Kidney (tissue), 14 donors: Measurements from ENCODE around the gene KLHL25. TPM values are rescaled to one million over a fixed set of nuclear protein-coding genes. Genes with fewer than 3 reads are reported as not detected.

ENCODE experiments used
- DNase-seq, 5 donors: peaks; one replicate each; pipeline ENCODE4 v3.0.0-alpha.2; 2013 to 2020
- FAIRE-seq: peaks from 2 replicates; lab custom pipeline; 2012; peaks lifted over from hg19 to GRCh38; lab: Jason Lieb, UNC
- H3K27ac ChIP-seq, 2 donors: one replicate each; pipeline ENCODE4 v1.7.0; 2013; ENCODE audit warnings: low read depth in 2 of 2, low read length in 2 of 2, inconsistent platforms in 1 of 2
- H3K27me3 ChIP-seq: one replicate; pipeline ENCODE4 v1.7.1; 2013; ENCODE audit warnings: low read length, inconsistent platforms; ENCODE audit not compliant: control insufficient read depth, insufficient read depth
- H3K36me3 ChIP-seq, 3 donors: one replicate each; pipeline versions ENCODE4 v1.7.0 to v1.7.1; 2013; ENCODE audit warnings: low read length in 3 of 3, control low read depth in 1 of 3, inconsistent platforms in 1 of 3; ENCODE audit not compliant: insufficient read depth in 3 of 3, control insufficient read depth in 2 of 3
- H3K4me1 ChIP-seq, 3 donors: one replicate each; pipeline versions ENCODE4 v1.7.0 to v1.7.1; 2013; ENCODE audit warnings: low read length in 3 of 3, inconsistent platforms in 1 of 3, low read depth in 1 of 3; ENCODE audit not compliant: control insufficient read depth in 2 of 3, insufficient read depth in 2 of 3
- H3K4me3 ChIP-seq, 3 donors: one replicate each; pipeline versions ENCODE4 v1.7.0 to v1.8.1; 2013; ENCODE audit warnings: low read length in 3 of 3, control low read depth in 1 of 3, inconsistent platforms in 1 of 3
- H3K9ac ChIP-seq, 3 donors: one replicate each; pipeline versions ENCODE4 v1.7.0 to v1.7.1; 2013; ENCODE audit warnings: low read length in 3 of 3, control low read depth in 1 of 3, inconsistent platforms in 1 of 3
- H3K9me3 ChIP-seq, 3 donors: one replicate each; pipeline versions ENCODE4 v1.7.0 to v1.7.1; 2013; ENCODE audit warnings: low read length in 3 of 3, control low read depth in 1 of 3, inconsistent platforms in 1 of 3; ENCODE audit not compliant: control insufficient read depth in 2 of 3, insufficient read depth in 1 of 3
- CTCF ChIP-seq: IDR thresholded peaks from 3 replicates; pipeline ENCODE4 v1.5.1; 2012; ENCODE audit warnings: mild to moderate bottlenecking, moderate library complexity, borderline replicate concordance; ENCODE audit not compliant: insufficient read depth; ENCODE audit errors: extremely low read depth
- intact Hi-C: fragments of 100-400 bp; cut with DNase I; formaldehyde crosslinking; loops from one replicate; pipeline ENCODE4 v1.11.1; 2022
- polyA plus RNA-seq: library from polyadenylated mRNA; stranded (reverse); fragments of 350-450 nt; fragmentation: Illumina TruSeq; extraction: RNeasy Lipid Tissue Mini Kit (QIAGEN cat#74804); gene quantifications from one replicate; pipeline ENCODE4 v1.2.3, GENCODE V29; 2014; ENCODE audit warnings: low read depth, low replicate concordance; ENCODE audit not compliant: insufficient read depth
- total RNA-seq: library from RNA; stranded (reverse); fragmentation: NEBNext Ultra II Directional; extraction: Animal tissue kit (Norgen Biotek cat#: 25700); gene quantifications from one replicate; pipeline ENCODE4 v1.2.1, GENCODE V29; 2021
- donor health status: control.
- donor health status: control.
- donor health status: control.
- donor health status: control.
- donor health status: control.
- donor health status: DM: yes; HTN: yes; CAD: no.
- donor health status: Normal renal cell carcinoma (clear cell type).

KLHL25 gene
- total and polyA plus RNA-seq, 2 donors from 2014 or later, result 5.3 to 8.4 TPM

- H3K27me3 ChIP-seq, result no peaks in the 10 kb centered on the region
- H3K9me3 ChIP-seq, result no peaks in the 10 kb centered on the region
- peak overlapping the region in 1 of 2 donors; percentile 20 for H3K27ac ChIP-seq
- H3K9ac ChIP-seq, result peak overlapping the region; percentile 24 to 54 (median 51)
- no peak for FAIRE-seq
- intact Hi-C loops, result no loop called here
- peak overlapping the region; percentile 56 to 74 (median 70) for H3K4me3 ChIP-seq
- peak in 1 of 5 donors; percentile 10 for DNase-seq
- no peak for TF ChIP-seq CTCF
- no peaks in the 10 kb centered on the region for H3K36me3 ChIP-seq
- H3K4me1 ChIP-seq, result peaks cover 0 to 21% (median 12%) of the 10 kb centered on the region in 3 donors
Measured at GRCh38 chr15:85795337-85796305, 896 bp upstream of the KLHL25 start.

- Histone ChIP-seq H3K9ac (peak overlapping the region; percentile 26 to 75 (median 55)), H3K4me1 (peaks cover 0 to 21% (median 12%) of the 10 kb centered on the region in 3 donors), H3K4me3 (peak overlapping the region; percentile 71 to 87 (median 82)), H3K27ac (peak overlapping the region; percentile 90 to 92), H3K36me3 (no peaks in the 10 kb centered on the region), H3K27me3 (no peaks in the 10 kb centered on the region), H3K9me3 (no peaks in the 10 kb centered on the region)
- TF ChIP-seq CTCF, result no peak
- DNase-seq, result peak; percentile 53 to 84 (median 63)
- FAIRE-seq, result no peak
- intact Hi-C loops, result no loop called here
Measured at GRCh38 chr15:85793641-85794597, 806 bp downstream of the KLHL25 start.

GRCh38 chr15:85792912-85793590, 1.7 kb downstream of the KLHL25 start:
- Histone ChIP-seq H3K27ac (no peak overlapping the region), H3K4me1 (peaks cover 0 to 21% (median 12%) of the 10 kb centered on the region in 3 donors), H3K36me3 (no peaks in the 10 kb centered on the region), H3K27me3 (no peaks in the 10 kb centered on the region), H3K4me3 (peak overlapping the region; percentile 71 to 87 (median 82)), H3K9ac (peak overlapping the region in 1 of 3 donors; percentile 75), H3K9me3 (no peaks in the 10 kb centered on the region)
- FAIRE-seq (no peak), DNase-seq (peak in 1 of 5 donors; percentile 36)
- no peak for TF ChIP-seq CTCF
- intact Hi-C loops, result no loop called here
